Measurements from ENCODE around the gene OR5K4.

The OR5K4 gene, protein sequence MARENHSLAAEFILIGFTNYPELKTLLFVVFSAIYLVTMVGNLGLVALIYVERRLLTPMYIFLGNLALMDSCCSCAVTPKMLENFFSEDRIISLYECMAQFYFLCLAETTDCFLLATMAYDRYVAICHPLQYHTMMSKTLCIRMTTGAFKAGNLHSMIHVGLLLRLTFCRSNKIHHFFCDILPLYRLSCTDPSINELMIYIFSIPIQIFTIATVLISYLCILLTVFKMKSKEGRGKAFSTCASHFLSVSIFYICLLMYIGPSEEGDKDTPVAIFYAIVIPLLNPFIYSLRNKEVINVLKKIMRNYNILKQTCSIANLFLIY

DNA sequence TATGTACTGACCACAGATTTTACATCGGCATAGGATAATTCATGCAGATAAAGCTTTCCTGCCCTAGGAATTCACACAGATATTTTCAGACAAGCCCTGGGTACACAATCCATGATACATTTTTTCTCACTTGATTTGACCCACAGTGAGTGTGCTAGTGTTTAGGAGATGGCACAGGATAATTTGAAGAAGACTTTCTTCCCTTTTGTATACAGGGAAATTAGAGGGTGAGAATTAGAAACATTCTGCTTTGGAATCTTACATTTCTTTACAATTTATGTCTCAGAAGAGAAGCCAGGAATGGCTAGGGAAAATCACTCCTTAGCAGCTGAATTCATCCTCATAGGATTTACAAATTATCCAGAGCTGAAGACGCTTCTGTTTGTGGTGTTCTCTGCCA, at the start of gene OR5K4:
Gene OR5K4, plus strand, starts transcription at position 301 of the 400 bp plus-strand sequence. Its CDS starts 0 bp downstream, at position 301.
- no peak for DNase-seq (ENCODE audit: low read depth)

DNA sequence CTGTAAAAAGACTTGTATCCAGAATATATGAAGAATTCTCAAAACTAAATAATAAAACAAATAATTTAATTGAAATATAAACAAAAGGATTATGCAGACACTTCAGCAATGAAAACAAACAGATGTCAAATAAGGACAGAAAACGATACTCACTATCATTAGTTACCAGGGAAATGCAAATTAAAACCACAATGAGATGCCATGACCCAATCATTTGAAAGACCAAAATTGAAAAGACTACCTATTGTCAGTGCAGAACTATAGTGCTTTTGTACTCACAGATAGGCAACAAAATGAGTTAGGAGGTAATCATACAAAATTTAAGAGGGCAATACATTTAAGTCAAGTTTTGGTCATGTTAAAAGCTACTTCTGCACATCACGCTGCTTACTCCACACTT, 31.6 kb upstream of the OR5K4 start:
- no peak for DNase-seq (ENCODE audit: low read depth)

DNA sequence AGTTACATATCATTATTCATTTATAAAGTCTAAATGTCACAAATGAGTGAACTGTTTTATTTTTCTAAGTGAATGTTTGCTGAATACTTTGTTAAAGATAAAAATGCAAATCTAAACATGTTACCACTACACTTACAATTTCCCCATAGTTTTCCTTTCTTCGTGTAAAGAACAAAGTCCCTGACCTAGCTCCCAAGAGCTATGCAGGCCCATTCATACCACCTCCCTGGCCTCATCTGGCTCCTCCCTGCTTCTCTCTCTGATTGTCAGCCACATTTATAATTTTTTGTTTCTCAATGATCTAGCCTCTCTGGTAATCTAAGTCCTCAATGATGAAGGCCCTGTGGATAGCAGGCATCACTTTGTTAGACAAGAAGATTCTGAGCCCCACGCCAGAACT, 31.0 kb upstream of the OR5K4 start:
- no peak for DNase-seq (ENCODE audit: low read depth)

DNA sequence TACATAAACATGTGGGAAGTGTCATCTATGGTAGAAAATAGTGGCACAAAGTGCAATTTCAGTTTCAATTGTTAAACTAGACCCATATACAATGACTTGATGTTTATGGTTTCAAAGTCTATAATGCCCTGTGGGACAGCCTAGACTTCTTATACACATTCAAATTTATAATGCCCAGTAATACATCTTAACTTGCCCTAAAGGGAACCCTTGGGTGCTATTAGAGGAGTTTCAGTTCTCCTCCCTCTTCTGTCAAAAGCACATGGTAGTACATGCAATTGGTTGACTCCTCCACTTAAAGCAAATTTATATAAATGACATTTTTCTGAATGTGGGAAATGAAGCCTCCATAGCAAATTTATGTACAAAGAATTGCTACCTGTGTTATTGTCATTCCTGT, 30.2 kb upstream of the OR5K4 start:
- no peak for DNase-seq (ENCODE audit: low read depth)

DNA sequence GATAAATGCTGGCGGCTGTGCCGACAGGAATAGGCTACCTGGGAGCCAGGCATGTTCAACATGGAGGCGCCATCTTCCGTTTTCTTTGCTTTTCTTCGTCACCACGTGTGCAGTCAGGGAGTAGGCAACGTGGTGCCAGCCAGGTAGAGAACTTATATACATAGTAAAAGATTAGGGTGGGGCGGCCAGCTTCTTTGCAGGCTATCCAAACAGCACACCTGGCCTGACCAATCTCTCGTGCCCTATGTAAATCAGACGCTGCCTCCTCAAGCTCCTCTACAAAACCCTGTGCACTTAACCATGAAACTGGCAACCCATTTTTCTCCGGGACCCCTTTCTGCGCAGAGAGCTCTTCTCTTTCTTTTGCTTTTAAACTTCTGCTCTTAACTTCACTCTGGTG, 28.6 kb upstream of the OR5K4 start:
- DNase-seq (ENCODE audit: low read depth) = no peak

DNA sequence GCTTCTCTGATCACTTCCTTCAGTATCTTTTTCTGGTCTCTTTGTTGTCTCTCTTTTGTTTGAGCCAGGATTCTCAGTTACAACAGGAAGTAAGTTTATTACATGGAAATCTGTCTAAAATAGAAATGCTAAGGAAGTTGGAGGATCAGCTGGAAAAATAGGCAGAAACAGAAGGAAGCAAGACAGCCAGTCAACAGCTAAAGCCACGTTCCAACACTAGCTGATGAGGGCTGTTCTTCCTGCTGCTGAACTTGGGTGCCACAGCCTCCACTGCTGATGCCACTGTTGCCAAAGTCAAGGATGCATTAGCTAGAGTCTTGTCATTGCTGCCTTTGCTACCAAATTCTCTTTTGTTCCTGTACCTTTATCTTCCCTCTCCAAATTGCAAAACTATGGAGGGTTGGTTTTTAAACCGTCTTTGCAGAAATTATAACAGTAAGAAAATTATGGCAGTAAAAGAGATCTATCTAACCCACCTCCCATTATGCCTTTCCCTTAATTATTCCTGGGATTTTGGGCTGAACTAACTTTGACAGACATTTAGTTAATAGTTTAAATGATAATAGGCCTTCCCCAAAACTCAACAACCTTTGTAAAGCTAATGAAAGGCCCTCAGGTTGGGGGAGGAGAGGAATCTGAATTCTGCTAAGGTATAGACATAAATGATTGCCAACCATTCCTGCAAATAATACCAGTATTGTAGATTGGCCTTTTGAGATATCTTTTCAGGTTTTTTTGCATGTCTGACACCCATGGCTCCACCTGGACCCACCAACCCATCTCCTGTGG, 27.4 kb upstream of the OR5K4 start:
- DNase-seq (ENCODE audit: low read depth) = no peak

DNA sequence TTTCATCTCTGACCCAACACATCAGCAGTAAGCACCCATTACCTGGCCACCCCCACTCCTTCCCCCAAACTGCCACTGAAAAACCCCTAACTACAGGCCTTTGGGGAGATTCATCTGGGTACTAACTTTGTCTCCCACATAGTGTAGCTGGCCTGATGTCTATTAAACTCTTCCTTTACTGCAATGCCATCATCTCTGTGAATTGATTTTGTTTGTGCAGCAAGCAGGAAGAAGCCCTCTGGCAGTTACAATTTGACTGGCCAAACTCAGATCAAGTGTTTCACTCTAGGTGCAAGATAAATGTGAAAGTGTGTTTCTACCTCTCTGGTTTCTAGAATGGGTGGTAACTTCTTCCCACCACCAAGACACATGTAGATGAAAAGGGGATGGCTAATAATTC, 26.7 kb upstream of the OR5K4 start:
- DNase-seq (ENCODE audit: low read depth) = no peak

DNA sequence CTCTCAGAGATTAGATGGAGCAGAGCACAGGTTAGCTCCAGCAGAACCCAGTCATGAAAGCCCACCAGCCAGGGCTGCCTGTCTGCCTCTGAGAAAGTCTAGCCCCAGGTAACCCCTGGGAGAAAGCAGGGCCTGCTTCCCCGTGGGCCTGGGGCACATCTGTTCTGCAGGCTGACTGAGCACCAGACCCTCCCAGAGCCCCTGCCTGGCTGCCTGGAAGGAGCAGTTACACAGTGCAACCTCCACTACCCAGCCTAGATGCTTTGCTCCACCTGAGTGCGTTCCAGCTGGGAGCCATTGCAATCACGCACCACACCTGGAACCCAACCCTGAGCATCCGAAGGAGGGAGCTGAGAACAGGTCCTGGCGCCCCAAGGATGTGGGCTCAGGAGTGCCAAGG, 24.7 kb upstream of the OR5K4 start:
- no peak for DNase-seq (ENCODE audit: low read depth)

DNA sequence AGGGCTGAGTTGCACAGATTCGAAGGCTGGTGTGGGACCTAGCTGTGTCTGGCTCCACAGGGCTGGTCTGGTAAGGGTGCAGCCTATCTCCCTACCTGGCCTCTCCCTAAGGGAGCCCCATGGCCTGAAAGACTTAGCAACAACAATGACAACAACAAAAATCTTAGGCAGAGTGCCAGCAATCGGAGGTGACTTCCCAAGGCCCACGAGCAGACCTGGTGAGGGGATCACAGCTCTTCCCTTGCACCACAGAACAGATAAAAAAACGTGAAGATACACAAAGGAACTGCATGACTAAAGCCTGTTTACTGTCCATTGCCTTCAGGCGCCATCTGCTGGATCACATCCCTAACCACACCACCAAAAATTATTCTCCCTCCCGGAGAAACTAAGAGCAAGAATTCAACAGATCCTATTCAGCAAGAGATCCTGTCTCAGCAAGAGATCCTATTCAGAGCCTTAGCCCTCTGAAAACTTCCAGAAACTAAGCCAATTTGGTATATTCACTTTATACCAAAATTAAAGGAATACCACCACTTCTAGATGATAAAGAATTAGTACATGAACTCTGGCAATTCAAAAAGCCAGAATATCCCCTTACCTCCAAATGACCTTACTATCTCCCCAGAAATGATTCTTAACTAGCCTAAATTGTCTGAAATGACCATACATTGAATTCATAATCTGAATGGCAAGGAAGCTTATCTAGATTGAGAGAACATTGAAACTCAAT, 24.1 kb upstream of the OR5K4 start:
- DNase-seq (ENCODE audit: low read depth) = peak; percentile 14

DNA sequence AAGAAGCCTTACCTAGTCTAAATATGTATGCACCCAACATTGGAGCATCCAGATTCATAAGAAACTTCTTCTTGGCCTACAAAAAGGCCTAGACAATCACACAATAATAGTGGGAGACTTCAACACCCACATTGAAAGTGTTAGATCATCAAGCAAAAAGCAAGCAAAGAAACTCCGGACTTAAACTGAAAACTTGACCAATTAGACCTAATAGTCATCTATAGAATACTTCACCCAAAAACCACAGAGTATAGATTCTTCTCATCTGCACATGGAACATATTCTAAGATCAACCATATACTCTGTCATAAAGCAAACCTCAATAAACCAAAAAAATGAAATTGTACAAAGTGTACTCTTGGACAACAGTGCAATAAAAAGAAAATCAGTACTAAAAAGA, 22.3 kb upstream of the OR5K4 start:
- DNase-seq (ENCODE audit: low read depth) = no peak

DNA sequence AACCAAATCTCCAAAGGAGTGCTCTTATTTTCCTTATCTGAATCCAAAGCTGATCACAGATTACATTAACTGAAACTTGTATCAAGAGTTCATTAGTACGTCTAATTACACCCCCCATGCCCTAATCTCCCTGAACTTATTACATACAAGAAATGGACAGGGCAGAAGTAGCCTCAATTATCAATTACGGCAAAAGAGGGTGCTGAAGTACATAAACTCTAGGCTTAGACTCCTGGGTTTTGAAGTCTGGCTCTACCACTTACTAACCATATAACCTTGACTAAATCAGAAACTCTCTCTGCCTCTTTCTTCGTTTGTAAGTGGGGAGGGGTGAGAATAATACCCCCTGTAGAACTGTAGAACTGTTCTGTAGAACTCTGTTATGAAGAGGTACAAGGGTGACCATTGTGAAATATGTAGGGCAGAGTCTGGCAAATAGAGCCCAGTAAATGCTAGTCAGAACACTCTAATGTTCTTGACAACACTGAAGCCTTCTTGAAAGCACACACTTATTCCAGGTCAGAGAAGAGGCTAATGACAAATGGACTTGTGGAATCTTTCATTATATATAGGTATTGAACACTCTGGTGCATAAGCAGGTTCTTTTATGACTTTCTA, 19.6 kb upstream of the OR5K4 start:
- DNase-seq (ENCODE audit: low read depth) = no peak

DNA sequence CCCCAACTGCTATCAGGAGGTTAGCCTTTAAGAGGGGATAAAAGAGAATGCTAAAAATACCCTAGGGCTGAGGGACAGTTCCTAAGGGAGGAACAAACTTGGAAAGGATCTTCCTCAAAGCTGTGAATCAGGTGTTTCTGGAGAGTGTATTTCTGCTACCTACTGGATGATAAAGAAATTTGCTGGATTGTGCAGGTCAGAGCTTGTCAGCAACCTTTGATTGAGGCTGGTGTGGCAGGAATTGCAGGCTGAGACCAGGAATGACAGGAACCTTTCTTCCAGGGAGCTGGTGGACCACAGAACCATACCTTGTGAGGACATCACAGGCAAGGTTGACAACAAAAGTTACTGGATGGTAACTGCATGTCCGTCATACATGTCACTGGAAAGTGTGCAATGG, 14.6 kb upstream of the OR5K4 start:
- no peak for DNase-seq (ENCODE audit: low read depth)

DNA sequence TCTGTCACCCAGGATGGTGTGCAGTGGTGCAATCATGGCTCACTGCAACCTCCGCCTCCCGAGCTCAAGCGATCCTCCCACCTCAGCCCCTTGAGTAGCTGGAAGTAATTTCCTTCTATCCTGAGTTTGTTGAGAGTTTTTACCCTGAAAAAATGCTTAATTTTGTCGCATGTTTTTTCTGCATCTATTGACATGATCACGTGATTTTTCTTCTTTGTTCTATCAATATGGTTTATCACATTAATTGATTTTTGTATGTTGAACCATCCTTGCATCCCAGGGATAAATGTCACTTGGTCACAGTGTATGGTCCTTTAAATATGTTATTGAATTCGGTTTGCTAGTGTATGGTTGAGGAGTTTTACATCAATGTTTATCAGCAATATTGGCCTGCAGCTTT, 11.9 kb upstream of the OR5K4 start:
- DNase-seq (ENCODE audit: low read depth) = no peak

DNA sequence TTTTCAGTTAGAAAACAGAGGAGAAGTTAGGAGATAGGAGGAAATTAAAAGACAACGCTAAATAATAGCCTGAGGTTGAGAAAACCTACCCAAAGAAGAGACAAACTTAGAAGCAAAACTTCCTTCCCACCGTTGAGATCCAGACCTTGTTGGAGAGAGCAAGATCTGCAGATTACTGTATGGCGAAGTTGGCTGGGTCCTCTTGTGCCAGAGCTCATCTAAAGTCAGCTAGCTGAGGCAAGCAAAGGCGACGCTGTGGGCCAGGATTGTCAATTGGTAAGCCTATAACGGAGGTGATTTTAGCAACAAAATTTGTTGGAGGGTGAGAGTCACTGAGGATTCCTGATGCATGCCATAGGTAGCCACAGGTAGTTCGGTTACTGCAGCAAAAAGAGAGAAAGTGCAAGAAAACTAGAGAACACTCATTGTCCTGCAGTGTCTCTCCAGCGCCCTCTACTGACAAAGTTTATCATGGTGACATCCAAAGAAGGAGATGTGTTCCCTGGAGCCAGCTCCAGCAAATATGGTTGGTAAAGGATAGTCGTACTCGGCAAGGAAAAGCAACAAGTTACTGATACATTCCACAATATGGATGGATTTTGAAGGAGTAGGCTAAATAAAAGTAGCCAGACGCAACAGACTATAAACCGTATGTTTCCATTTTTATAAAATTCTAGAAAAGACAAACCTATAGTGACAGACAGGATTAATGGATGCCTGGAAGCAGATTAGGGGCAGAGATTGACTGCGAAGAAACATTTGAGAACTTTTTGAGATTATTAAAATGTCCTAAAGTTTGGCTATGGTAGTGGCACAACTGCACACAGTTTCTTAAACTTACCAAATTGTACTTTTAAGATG, 9.8 kb upstream of the OR5K4 start:
- DNase-seq (ENCODE audit: low read depth) = no peak

DNA sequence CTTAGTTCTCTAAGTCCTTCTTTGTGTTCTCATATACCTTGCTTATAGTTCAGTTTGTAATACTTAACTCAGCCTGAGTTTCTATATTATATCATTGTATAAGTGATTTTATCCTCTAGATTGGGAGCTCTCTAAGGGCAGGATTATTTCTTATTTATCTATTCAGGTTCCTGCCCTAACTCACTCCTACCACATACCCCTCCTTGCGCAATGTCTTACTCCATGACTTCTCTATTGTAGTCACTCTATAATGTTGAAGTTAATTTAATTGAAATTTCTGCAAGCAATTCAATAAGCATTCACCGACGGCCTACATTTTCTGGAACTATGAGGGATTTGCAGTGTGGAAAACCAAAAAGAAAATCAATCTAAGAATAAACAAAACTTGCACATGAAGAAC, 3.6 kb upstream of the OR5K4 start:
- no peak for DNase-seq (ENCODE audit: low read depth)

DNA sequence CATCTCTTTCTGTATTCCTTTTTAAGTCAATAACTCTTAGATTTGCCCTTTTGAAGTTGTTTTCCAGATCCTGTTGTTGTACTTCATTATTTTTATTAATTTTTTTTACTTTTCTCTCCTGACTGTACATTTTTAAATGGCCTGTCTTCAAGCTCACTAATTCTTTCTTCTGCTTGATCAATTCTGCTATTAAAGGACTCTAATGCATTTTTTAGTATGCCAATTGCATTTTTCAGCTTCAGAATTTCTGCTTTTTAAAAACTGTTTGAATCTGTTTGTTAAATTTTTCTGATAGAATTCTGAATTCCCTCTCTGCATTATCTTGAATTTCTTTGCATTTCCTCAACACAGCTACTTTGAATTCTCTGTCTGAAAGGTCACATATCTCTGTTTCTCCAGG, 5.6 kb downstream of the OR5K4 start:
- DNase-seq (ENCODE audit: low read depth) = no peak

DNA sequence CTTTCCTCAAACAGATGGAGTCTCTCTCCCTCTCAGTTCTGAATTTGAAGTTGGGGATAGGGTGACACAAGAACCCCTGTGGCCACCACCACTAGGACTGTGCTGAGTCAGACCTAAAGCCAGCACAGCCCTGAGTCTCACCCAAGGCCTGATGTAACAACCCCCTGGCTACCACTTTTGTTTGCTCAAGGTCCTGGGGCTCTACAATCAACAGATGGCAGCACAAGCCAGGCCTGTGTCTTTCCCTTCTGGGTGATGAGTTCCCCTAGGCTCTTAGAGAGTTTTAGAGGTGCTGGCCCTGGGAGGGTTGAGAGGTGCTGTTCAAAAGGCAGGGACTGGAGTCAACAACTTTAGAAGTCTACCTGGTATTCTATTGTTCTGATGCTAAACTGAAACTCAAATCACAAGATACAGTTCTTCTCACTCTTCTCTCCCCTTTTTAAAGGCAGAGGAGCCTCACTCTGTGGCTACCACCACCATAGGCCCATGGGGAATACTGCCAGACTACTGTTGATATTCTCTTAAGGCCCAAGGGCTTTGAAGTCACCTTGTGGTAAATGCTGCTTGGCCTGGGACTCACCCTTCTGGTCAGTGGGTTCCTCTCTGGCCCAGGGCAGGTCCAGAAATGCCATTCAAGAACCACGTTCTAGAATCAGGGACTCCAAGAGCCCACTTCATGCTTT, 6.5 kb downstream of the OR5K4 start:
- DNase-seq (ENCODE audit: low read depth) = no peak

DNA sequence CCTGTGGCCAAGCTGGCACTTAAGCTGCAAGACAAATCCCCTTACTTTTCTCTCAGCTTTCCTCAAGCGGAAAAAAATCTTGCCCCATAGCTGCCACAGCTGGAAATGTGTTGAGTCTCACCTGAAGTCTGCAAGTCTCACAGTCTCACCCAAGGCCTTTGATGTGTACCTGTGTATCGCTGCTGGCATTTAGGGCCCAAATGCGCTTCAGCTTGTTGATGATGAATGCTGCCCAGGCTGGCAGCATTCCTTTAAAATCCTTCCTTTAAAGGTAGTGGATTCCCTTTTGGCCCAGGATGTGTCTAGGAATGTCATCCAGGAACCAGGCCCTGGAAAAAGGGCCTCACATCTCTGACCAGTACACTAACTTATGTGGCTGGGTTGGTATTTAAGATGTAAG, 7.0 kb downstream of the OR5K4 start:
- no peak for DNase-seq (ENCODE audit: low read depth)

DNA sequence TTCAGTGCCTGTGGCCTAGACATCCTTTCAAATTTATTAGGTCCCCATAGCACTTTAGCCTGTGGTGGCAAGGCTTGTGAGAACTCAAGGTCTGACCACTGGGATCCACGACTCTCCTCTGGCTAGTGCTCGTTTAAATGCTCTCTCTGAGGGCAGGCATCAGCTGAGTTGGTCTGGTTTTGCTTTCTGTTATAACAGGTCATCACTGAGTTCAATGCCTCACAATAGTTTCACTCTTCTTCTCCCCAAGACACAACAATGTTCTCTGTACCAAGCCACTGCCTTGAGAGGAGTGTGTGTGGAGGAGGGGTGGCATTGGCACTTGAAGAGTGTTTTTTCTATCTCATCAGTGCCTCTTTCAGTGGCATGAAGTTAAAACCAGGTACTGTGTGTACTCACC, 7.6 kb downstream of the OR5K4 start:
- no peak for DNase-seq (ENCODE audit: low read depth)

DNA sequence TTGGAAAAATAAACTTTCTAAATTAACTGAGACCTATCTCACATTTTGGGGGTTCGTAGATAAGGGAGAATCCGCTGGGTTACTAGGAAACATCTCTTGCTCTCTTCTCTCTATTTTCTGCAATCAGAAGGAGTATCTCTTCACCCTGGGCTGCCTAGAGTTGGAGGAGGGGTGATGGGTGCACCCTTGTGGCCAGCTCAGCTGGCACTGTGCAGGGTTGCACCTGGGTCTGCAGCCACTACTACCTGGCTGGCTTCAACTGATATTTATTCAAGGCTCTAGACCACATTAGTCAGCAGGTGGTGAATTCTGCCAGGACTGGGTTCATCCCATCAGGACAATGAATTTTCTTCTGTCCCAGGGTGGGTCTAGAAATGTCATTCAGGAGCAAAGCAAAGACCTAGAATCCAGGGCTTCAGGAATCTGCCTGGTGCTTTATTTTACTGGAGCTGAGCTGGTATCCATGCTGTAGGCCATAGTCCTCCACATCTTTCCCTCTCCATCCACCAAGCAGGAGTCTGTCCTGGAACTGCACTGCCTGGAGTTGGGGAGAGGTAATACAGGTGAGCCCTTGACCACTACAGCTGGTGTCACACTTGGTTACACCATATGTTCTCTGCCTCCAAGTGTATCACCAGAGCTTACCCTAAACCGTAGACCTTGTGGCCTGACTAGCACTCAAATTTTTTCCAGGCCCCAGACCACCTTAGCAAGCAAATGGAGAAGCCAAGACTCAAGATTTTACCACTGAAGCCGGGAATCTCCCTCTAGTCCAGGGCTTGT, 14.0 kb downstream of the OR5K4 start:
- DNase-seq (ENCODE audit: low read depth) = no peak

Measured in stimulated activated CD8-positive, alpha-beta memory T cell treated with anti-CD3 and anti-CD28 coated beads, Interleukin-7, amount 100 ng/mL, for 24 hours (primary cell).